ENCODE measurements around the gene EGFL6.
"Not testable (repeated sequence)": the region's sequence is repeated elsewhere in the genome, so short reads cannot be mapped to it uniquely, and the experiment has no call there.

EGFL6 gene

DNA sequence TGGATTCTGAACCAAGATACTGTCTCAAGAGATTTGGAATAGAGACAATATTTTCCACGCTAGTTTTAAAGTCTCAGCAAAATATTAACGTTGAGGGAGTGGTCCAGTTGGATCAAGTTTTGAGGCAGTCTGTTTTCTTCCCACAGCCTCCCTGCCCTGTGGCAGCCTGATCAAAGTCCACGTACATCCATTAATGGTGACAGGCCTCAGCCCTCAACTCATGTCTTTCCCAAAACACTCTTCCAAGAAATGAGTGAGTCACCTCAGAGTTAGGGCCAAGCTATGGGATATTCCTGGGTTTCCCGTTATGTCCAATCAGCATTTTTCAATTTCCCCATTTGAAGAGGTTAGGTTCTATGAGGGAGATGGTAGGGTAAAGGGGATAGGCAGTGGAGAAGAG lies 28.5 kb downstream of the EGFL6 start:
- no peak for DNase-seq (ENCODE audit: low spot score)

DNA sequence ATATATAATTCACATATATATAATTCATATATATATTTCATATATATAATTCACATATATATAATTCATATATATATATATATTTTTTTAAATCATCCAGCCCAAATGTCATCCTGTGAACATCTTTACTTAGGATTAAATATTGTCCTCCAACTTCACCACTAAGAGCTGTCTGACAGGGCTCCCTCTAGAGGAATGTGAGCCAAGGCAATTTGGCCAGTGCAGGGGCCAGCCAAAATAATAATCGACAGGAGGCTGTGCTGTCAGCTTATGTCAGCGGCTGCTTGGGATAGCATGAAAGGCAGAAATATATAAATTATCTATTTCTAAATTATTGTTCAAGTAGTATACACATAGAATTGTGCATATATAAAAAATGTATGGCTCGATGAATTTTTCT lies 29.5 kb downstream of the EGFL6 start:
- DNase-seq (ENCODE audit: low spot score) = no peak

DNA sequence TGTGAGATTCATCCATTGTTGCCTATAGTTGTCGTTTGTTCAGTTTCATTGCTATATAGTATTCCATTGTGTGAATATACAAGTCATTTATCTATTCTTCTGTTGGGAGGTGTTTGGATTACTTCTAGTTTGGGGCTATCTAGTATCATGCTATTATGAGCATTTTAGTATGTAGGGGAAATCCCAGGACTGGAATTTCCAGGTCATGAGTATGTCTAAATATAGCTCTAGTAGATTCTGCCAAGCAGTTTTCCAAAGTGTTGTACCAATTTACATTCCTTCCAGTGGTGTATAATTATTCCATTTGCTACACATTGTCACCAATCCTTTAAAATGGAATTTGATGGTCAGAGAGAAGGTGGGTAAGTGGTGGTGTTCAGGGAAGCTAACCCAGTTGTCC lies 30.1 kb downstream of the EGFL6 start:
- DNase-seq (ENCODE audit: low spot score) = no peak

DNA sequence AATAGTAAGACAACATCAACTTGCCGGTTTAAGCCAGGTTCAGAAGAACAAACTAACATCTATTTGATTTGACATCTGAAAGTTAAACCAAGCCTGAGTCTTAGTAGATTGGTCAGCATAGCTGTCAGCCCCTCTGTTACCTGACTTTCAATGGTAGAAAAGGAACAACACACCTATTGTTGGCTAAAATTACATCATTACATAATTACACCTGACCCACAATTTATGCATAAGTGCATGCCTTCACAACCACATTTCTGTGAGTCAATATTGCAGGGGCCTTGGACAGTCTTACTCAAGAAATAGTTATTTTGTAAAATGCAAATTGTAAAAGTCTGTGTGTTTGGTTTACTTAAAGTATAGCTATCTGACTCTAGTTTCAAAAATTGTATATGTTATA lies 36.2 kb downstream of the EGFL6 start:
- DNase-seq (ENCODE audit: low spot score) = no peak

DNA sequence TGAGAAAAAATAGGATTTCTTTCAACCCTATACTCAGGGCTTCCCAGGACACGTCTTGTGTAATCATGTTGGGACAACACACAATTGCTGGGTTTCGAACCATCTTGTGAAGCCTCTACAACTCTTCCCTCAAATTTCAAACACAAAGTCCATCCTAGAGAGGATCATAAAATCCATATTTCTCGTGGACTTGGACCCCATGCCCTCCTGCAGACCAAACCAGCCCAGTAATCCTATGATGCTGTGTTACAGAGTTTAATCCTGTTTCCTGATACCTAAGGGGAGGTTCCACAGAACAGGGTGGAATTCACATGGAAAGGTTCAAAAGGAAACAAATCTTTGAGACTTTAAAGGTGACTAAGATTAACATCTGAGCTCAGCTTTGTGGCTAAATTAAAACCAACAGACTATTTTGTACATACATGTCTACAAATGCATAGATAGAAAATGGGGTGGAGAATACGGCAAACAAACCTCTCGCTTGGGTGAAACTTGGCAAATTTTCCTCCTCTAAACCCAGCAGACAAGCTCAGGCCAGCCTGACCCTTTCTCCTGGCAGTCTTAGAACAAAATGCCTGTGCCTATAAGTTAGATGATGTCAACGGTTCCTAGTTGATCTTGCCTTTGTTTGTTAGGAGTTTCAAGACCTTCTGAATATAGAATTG lies 38.1 kb downstream of the EGFL6 start:
- DNase-seq (ENCODE audit: low spot score) = no peak

DNA sequence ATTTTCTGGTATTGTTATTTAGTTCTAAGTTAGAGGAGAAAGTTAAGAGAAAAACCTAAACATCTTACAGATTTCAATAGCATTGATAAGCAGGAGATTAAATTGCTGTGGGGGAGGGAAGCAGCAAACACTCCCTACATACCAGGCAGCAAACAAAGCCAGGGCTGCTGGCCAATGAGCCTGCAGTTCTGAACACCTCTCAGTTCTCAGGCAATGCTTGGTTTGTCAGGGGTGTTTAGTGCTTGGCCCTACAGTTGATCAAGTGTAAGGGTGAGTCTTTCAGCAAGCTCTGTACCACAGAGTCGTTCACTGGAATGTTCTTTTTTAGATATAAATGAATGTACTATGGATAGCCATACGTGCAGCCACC lies 38.6 kb downstream of the EGFL6 start:
- DNase-seq (ENCODE audit: low spot score) = no peak

DNA sequence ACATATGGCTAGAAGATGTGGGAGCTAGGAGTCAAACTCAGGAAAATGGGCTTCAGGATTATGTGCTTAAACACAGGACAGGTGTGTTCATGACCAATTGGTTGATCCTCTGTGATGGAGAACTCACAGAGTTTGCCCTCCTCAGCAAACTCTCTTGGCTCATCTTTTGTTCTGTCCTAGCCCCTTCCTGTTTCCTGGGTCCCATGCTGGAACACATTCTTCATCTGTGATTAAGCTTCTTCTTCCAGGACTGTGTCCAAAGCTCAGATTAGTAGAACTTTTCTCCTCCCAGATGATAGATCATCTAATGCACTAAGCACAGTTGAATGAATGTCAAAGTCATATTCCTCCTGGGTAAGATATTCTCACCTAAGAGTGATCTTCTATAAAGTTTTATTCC lies 44.8 kb downstream of the EGFL6 start:
- no peak for DNase-seq (ENCODE audit: low spot score)

DNA sequence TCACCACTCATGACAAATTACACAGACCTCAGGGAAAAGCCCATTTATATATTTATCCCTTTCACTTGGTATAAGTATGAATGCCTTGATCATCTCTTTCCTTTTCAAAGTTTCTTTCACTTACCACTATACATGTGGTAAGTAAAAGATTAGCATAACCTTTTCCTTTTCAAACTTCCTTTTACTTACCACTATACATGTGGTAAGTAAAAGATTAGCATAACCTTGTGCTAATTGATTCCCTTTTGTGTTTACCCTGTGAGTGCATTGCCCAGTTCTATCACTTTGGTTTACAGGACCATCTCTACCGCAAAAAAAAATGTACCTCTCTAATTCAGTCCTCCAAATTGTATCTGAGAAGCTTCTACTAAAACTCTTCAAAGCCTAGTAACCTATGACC lies 50.8 kb downstream of the EGFL6 start:
- DNase-seq (ENCODE audit: low spot score) = no peak

DNA sequence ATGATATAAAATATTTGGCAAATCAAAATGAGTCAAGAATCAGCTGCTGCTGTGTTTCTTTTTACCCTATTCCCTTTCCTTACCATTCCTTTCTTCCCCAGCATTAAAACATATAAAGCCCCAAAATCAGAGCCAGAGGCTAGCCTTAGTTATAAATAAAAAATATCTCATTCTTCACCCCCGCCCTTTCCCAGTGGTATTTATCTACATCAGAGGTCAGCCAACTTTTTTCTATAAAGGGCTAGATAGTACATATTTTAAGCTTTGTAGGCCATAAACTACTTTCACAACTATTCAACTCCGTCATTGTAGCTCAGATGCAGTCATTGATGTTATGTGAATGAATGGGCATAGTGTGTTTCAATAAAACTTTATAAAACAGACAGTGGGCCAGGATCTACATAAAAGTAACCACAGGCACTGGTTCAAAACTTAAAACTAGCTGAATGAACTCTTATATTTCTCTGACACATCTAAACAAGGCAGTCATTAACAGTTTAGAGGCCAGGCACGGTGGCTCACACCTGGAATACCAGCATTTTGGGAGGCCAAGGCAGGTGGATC lies 53.1 kb downstream of the EGFL6 start:
- no peak for DNase-seq (ENCODE audit: low spot score)

DNA sequence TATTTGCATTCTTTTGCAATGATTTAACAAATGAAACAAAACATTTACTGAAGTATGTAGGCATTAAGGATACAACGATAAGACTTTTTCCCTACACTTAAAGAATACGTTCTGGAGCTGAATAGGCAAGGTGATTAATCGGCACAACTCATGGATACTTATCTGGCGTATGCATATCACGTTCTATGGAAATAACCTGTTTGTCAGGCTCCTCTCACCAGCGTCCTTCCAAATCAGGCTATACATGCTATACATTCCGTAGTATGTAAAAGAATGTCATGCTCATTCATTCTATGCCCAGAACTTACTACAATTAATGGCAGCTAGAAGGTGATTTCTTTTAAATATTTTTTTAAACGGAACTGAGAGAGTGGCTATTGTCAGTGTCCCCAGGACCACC lies 57.9 kb downstream of the EGFL6 start:
- DNase-seq (ENCODE audit: low spot score) = no peak

DNA sequence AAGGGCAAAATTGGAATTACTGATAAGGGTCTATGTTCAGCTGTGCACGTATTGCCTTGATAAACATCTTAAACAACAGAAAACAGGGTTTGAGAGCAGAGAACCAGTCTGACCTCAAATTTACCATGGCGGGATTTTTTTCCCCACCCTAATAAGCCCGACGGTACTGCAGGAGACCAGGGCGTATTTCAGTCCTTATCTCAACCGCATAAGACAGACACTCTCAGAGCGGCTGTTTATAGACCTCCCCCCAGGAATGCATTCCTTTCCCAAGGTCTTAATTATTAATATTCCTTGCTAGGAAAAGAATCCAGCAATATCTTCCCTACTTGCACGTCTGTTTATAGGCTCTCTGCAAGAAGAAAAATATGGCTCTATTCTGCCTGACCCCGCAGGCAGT lies 67.8 kb downstream of the EGFL6 start:
- DNase-seq (ENCODE audit: low spot score) = not testable (repeated sequence)

DNA sequence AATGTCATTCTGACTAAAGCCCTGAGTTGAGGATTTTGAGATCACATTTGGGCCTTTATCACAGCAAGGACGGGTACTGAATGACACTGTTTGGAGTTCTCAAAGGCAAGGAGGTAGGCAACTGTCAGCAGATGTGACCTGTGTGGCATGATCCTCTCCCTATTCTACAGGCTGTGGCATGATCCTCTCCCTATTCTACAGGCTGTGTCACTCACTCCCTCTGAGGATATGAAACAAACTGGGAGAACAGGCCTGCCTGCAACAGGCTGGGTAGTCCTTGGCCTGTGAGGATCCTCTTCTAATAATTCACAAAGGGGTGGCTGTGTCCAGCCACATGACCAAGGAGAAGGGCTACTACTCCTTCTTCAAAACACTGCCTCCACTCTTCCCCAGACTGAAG lies 68.6 kb downstream of the EGFL6 start:
- DNase-seq (ENCODE audit: low spot score) = no peak

DNA sequence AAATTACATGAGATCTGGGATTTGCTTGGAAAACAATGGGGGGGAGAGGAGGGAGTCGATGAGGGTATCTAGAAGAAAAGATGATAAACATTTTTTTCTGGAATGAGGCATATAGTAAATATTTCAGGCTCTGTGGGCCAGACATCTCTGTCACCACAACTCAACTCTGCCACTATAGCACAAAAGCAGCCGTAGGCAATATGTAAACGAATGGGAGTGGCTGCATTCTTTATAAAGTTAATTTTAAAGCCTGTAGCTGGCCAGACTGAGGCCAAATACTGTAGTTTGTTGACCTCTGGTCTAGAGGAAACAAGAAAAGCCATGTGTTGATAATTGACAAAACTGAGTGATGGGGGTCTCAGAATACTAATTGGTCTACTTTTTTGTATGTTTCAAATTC lies 69.4 kb downstream of the EGFL6 start:
- no peak for DNase-seq (ENCODE audit: low spot score)

DNA sequence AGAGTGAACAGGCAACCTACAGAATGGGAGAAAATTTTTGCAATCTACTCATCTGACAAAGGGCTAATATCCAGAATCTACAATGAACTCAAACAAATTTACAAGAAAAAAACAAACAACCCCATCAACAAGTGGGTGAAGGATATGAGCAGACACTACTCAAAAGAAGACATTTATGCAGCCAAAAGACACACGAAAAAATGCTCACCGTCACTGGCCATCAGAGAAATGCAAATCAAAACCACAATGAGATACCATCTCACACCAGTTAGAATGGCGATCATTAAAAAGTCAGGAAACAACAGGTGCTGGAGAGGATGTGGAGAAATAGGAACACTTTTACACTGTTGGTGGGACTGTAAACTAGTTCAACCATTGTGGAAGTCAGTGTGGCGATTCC lies 72.3 kb downstream of the EGFL6 start:
- not testable (repeated sequence) for DNase-seq (ENCODE audit: low spot score)

DNA sequence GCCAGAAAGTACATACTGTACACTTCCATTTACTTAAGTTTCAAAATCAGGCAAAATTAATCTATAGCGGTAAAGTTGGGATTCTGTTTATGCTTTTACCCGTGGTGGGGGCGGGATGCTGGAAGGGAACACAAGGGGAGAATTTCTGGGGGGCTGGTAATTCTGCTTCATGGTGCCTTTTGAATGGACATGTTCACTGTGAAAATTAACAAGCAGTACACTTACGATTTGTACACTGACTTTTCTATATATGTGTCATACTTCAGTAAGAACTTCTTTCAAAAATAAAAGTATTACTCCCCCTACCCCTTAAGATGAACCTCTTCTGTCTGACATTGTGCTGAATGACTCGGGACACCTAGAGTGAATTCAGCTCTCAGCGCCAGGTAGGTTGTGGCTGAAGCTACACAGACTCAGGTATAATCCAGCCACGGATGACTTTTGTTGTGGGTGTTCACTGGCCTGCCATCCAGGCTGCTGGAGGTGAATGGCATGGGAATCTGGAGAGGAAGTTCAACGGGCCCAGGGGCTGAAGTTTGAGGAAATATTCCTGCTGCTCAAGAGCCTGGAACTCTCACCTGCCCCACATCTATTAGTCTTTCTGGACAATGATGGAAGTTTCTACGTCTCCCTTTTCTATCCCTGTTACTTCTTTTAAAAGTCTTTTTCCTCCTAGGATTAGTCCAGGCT lies 76.2 kb downstream of the EGFL6 start:
- no peak for DNase-seq (ENCODE audit: low spot score)

DNA sequence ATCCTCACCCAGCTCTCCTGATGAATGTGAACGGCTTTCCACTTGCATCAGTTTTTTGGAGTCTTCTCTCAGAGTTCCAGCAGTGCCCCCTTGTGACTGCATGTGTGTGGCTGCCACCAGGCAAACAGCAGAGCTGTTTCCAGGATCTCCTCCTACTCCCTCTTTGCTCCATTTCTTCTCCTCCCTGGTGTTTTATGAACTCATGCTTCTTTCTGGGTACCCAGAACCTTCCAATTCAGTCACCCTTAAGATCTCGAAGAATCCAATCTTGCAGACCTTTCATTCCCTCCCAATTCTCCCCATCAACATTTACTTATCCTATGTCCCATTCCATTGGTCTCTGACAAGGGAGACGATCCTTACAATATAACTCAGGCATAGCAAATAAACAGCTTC lies 76.8 kb downstream of the EGFL6 start:
- peak; percentile 37 for DNase-seq (ENCODE audit: low spot score)

DNA sequence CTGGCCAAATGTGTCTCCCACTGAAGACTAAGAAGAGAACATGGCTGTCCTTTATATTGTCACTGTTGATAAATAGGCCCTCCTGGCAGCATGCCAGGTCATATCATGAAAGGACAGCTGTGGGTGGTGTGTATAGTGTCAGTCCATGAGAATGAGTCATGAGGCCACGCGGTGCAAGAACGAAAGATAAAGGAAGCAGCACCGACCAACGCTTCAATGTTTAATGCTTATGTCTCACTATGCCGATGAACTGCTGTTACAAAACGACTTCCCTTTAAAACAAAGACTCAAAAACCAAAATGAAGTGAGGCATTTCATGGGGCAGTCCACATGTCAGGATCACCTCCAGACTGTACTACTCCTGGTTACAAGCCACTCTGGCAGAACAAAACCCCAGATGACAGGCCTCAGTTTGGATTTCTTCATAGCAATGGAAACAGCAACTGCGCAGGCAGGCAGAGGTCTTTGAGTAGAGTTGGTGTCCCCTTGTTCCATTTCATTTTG lies 78.4 kb downstream of the EGFL6 start:
- no peak for DNase-seq (ENCODE audit: low spot score)

DNA sequence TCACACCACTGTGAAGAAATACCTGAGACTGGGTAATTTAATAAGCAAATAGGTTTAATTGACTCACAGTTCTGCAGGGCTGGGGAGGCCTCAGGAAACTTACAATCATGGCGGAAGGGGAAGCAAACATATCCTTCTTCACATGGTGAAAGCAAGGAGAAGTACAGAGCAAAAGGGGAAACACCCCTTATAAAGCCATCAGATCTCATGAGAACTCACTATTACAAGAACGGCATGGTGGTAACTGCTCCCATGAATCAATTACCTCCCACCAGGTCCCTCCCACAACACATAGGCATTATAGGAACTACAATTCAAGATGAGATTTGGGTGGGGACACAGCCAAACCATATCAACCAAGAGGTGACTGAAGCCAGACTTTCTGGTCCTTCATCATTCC lies 78.9 kb downstream of the EGFL6 start:
- not testable (repeated sequence) for DNase-seq (ENCODE audit: low spot score)

DNA sequence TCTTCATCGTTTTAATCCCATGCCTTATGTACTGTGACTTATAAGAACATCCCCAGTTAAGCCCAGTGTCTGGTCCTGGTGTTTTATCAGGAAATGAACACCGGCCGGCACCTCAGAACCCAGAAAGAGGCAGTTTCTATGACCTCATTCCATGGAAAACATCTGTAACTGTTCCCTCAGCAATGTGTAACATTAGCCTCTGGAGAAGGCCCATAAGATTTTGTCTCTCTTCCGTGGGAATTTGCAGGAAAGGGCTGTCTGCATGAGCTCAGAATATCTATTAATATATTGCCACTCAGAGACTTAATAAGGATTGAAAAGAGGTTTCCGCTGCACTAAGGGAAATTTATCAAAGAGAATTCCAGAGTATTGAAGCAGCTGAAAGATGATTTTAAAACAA lies 80.4 kb downstream of the EGFL6 start:
- DNase-seq (ENCODE audit: low spot score) = no peak

DNA sequence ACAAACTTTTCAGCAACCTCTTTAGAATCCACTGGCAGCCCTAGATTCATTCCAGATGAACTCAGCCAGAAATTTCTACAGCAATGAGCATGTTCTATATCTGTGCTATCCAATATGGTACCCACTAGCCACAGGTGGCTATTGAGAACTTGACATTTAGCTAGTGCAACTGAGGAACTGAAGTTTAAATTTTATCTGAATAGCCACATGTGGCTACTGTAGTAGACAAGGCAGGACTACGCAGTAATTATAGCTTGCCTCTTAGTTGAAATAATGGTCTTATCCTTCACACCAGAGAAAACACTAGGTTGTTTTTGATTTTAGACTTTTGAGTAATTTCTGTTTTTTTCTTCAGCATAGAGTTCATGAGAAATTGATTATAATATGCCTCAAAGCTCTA lies 80.9 kb downstream of the EGFL6 start:
- no peak for DNase-seq (ENCODE audit: low spot score)

DNA sequence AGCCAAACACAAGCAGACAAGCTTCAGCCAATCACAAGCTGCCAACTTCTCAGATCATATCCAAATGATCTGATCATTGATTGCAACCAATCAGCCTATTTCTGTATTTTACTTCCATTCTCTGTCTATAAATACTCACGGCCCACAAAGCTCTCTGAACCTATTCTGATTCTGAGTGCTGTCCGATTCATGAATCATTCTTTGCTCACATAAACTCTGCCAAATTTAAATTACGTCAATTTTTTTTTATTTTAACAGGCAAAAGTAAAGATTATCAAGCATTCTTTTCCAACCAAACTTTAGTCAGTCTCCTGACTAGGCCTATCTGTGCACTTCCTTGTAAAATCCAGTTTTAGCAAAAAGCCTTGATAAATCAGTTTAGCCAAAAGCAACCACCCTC lies 81.7 kb downstream of the EGFL6 start:
- DNase-seq (ENCODE audit: low spot score) = no peak

DNA sequence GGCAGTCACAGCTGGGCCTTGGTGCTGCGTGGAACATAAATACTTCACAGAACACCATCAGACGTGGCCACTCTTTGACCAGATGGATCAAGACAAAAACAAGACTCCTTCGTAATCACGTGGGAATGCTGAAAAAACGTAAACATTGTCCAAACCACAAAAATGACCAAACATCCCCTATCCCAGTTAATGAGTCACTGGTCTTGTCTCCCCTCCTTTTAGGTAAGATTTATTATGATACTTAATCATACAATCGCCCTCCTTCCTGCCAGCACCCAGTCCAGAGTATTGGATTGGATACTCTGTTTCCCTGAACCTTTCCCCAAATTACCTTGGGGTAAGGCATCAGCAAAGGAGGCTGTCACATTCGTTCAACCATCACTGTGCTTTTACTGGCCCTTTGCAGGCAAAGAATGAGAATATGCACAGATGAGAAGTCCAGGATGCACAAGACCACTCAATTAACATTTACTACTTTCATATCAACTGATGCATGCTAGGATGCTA lies 82.9 kb downstream of the EGFL6 start:
- no peak for DNase-seq (ENCODE audit: low spot score)

Data from globus pallidus (tissue), 1 donor.